Pancreas (tissue), 10 donors: Measurements from ENCODE around the gene KAT7. TPM values are rescaled to one million over a fixed set of nuclear protein-coding genes. Genes with fewer than 3 reads are reported as not detected.

Source experiments
- ATAC-seq, 4 donors: fragments of 200-7000 bp; cut with Tn5 transposase; one replicate each; pipeline versions ENCODE4 v1.8.0 to v1.9.1; 2020; ENCODE audit warnings: mild to moderate bottlenecking in 4 of 4, moderate library complexity in 4 of 4
- DNase-seq, 6 donors: peaks; one replicate each; pipeline ENCODE4 v3.0.0-alpha.2; 2020
- FAIRE-seq: peaks from 2 replicates; lab custom pipeline; 2012; peaks lifted over from hg19 to GRCh38; lab: Jason Lieb, UNC
- H3K27ac ChIP-seq, 4 donors: fragments of 200-600 bp; sonication (generic); 1 replicate in 3 of 4; 2 replicates in 1 of 4; pipeline versions ENCODE4 v1.5.0 to v1.8.0; 2020
- H3K27me3 ChIP-seq, 4 donors: fragments of 200-600 bp; one replicate each; pipeline ENCODE4 v1.8.0; 2021
- H3K36me3 ChIP-seq, 3 donors: fragments of 200-600 bp; sonication (generic) in 1 of 3; one replicate each; pipeline versions ENCODE4 v1.5.0 to v1.8.0; 2020 to 2021
- H3K4me1 ChIP-seq, 3 donors: fragments of 200-600 bp; one replicate each; pipeline ENCODE4 v1.8.0; 2021
- H3K4me3 ChIP-seq, 4 donors: fragments of 200-600 bp; sonication (generic) in 2 of 4; one replicate each; pipeline versions ENCODE4 v1.5.0 to v1.8.0; 2020 to 2021
- H3K9me3 ChIP-seq, 4 donors: fragments of 200-600 bp; one replicate each; pipeline ENCODE4 v1.8.0; 2021
- CTCF ChIP-seq, 4 donors: fragments of 200-600 bp; sonication (generic) in 3 of 4; IDR thresholded peaks; one replicate each; pipeline versions ENCODE4 v1.5.0 to v1.8.0; 2021; ENCODE audit warnings: antibody characterized with exemption in 4 of 4
- WGBS, 2 donors: extraction: QIAGEN DNeasy Blood & Tissue Kit; methylation state at CpG; one replicate each; pipeline ENCODE4 v1.1.7; 2013; 5-methylcytosine and 5-hydroxymethylcytosine counted together
- intact Hi-C, 3 donors: fragments of 100-400 bp; cut with DNase I; formaldehyde crosslinking; loops; one replicate each; pipeline versions ENCODE4 v1.11.1 to v1.14.2; 2022
- polyA plus RNA-seq, 2 donors: library from polyadenylated mRNA; stranded (reverse); fragments of 200-250 nt; gene quantifications; one replicate each; pipeline ENCODE4 v1.2.3, GENCODE V29; 2013
- total RNA-seq, 6 donors: library from RNA; stranded (reverse); fragmentation: NEBNext Ultra II Directional in 4 of 6; extraction: Animal tissue kit (Norgen Biotek cat#: 25700) in 4 of 6; gene quantifications; one replicate each; pipeline versions ENCODE4 v1.2.1 to v1.2.4, GENCODE V29; 2021 to 2023
- donor health status: healthy with polysubstance abuse.
- donor health status: DM: no; HTN: no; CAD: no; lungs with moderate emphysema.
- donor health status: DM: no; HTN: no; CAD: no.
- donor health status: control.
- donor health status: control.
- donor health status: Bipolar disorder and iron deficiency.
- donor health status: DM: yes; HTN: yes; CAD: no.
- donor health status: DM: no; HTN: no; CAD: no.
- donor health status: DM: no; HTN: no; CAD: no.
- donor health status: DM: yes; HTN: yes; CAD: no.

KAT7 gene
- total and polyA plus RNA-seq, 8 donors = 3.5 to 31.5 (median 19.1) TPM

- ATAC-seq = no peak
- DNase-seq = no peak
- Histone ChIP-seq H3K9me3 (no peaks in the 10 kb centered on the region), H3K36me3 (no peaks in the 10 kb centered on the region), H3K4me1 (peaks cover 0 to 33% (median 15%) of the 10 kb centered on the region in 3 donors), H3K27me3 (no peaks in the 10 kb centered on the region), H3K4me3 (no peak overlapping the region), H3K27ac (no peak overlapping the region)
- WGBS, 2 donors = 84 to 86% methylated on average over 1 of the region's 1 CpG
- intact Hi-C loops = no loop called here
- no peak for FAIRE-seq
- TF ChIP-seq CTCF (IDR thresholded peaks at IDR 0.05) = no peak
These were observed 46.3 kb upstream of the KAT7 start for GRCh38 chr17:49742166-49742638.

- H3K27ac ChIP-seq = no peak overlapping the region
- peaks cover 0 to 18% (median 15%) of the 10 kb centered on the region in 3 donors for H3K4me1 ChIP-seq
- 66 to 67% methylated on average over 1 of the region's 1 CpG for WGBS, 2 donors
These were observed 43.0 kb upstream of the KAT7 start for GRCh38 chr17:49745175-49746139.

GRCh38 chr17:49746791-49747490 is 41.5 kb upstream of the KAT7 start:
- ATAC-seq = peak in 2 of 4 donors; percentile 33 to 51
- FAIRE-seq = no peak

More at GRCh38 chr17:49745175-49746139, 43.0 kb upstream of the KAT7 start:
- FAIRE-seq (no peak), ATAC-seq (no peak), DNase-seq (no peak)
- Histone ChIP-seq H3K4me3 (no peak overlapping the region), H3K36me3 (no peaks in the 10 kb centered on the region), H3K27me3 (no peaks in the 10 kb centered on the region), H3K9me3 (no peaks in the 10 kb centered on the region)
- intact Hi-C loops = no loop called here
- TF ChIP-seq CTCF (IDR thresholded peaks at IDR 0.05) = no peak

GRCh38 chr17:49747632-49748031 is 40.8 kb upstream of the KAT7 start:
- 88 to 90% methylated on average over 1 of the region's 1 CpG for WGBS, 2 donors
- ATAC-seq = no peak
- FAIRE-seq = no peak
- no peaks in the 10 kb centered on the region for H3K27me3 ChIP-seq
- H3K4me3 ChIP-seq = no peak overlapping the region
- intact Hi-C loops = no loop called here
- no peak for DNase-seq
- no peak for TF ChIP-seq CTCF (IDR thresholded peaks at IDR 0.05)
- H3K27ac ChIP-seq = no peak overlapping the region
- H3K4me1 ChIP-seq = peaks cover 0 to 3% (median 0%) of the 10 kb centered on the region in 3 donors
- no peaks in the 10 kb centered on the region for H3K9me3 ChIP-seq
- no peaks in the 10 kb centered on the region for H3K36me3 ChIP-seq

More at GRCh38 chr17:49746791-49747490, 41.5 kb upstream of the KAT7 start:
- TF ChIP-seq CTCF (IDR thresholded peaks at IDR 0.05) = no peak
- intact Hi-C loops = no loop called here
- Histone ChIP-seq H3K36me3 (no peaks in the 10 kb centered on the region), H3K4me3 (no peak overlapping the region), H3K27ac (no peak overlapping the region), H3K9me3 (no peaks in the 10 kb centered on the region), H3K4me1 (peaks cover 0 to 5% (median 3%) of the 10 kb centered on the region in 3 donors), H3K27me3 (no peaks in the 10 kb centered on the region)
- no peak for DNase-seq
- WGBS, 2 donors = 83 to 86% methylated on average over 5 of the region's 5 CpGs
